Loucy (cell line): ENCODE data around the gene PLEK.

Experiments
- H2AFZ ChIP-seq: fragments of 200-600 bp; sonication (generic); 2 replicates; pipeline ENCODE4 v1.6.0; 2016; ENCODE audit warnings: antibody characterized with exemption, mild to moderate bottlenecking, low read length, moderate library complexity
- H3F3A ChIP-seq: fragments of 200-600 bp; 2 replicates; pipeline ENCODE4 v1.6.0; 2016; ENCODE audit warnings: antibody characterized with exemption, low read depth, mild to moderate bottlenecking
- H3K27me3 ChIP-seq: fragments of 200-600 bp; sonication (generic); 2 replicates; pipeline ENCODE4 v1.6.1; 2014; ENCODE audit warnings: low read length, mild to moderate bottlenecking; ENCODE audit not compliant: insufficient read depth, poor library complexity, severe bottlenecking
- H3K36me3 ChIP-seq: fragments of 200-600 bp; sonication (generic); 2 replicates; pipeline ENCODE4 v1.6.1; 2016; ENCODE audit warnings: low read length; ENCODE audit not compliant: insufficient read depth
- H3K4me1 ChIP-seq: fragments of 200-600 bp; sonication (generic); 2 replicates; pipeline ENCODE4 v1.5.1; 2014; ENCODE audit warnings: low read length, mild to moderate bottlenecking; ENCODE audit not compliant: insufficient read depth, poor library complexity, severe bottlenecking
- H3K4me2 ChIP-seq: fragments of 200-600 bp; sonication (generic); 2 replicates; pipeline ENCODE4 v1.6.0; 2014; ENCODE audit warnings: antibody characterized with exemption, low read length, low read depth, mild to moderate bottlenecking; ENCODE audit not compliant: poor library complexity, severe bottlenecking
- H3K4me3 ChIP-seq: fragments of 200-600 bp; sonication (generic); 2 replicates; pipeline ENCODE4 v1.5.1; 2014; ENCODE audit warnings: low read length, mild to moderate bottlenecking, mixed read lengths; ENCODE audit not compliant: poor library complexity, severe bottlenecking
- H3K79me2 ChIP-seq: fragments of 200-600 bp; sonication (generic); 2 replicates; pipeline ENCODE4 v1.6.1; 2014; ENCODE audit warnings: low read length; ENCODE audit not compliant: insufficient read depth
- H3K9ac ChIP-seq: fragments of 200-600 bp; sonication (generic); 2 replicates; pipeline ENCODE4 v1.6.0; 2014; ENCODE audit warnings: mild to moderate bottlenecking, low read depth, low read length, moderate library complexity; ENCODE audit not compliant: poor library complexity, severe bottlenecking
- H3K9me2 ChIP-seq: fragments of 200-600 bp; sonication (generic); replicated peaks from 2 replicates; pipeline ENCODE4 v1.6.1; 2016; ENCODE audit warnings: low read depth, low read length, mixed read lengths
- H3K9me3 ChIP-seq: fragments of 200-600 bp; sonication (generic); 2 replicates; pipeline ENCODE4 v1.6.1; 2014; ENCODE audit warnings: mild to moderate bottlenecking, antibody characterized with exemption, low read length, low read depth; ENCODE audit not compliant: insufficient read depth
- H4K20me1 ChIP-seq: fragments of 200-600 bp; sonication (generic); 2 replicates; pipeline ENCODE4 v1.6.0; 2014; ENCODE audit warnings: antibody characterized with exemption, low read length, mild to moderate bottlenecking; ENCODE audit not compliant: insufficient read depth, poor library complexity, severe bottlenecking
- EZH2phosphoT487 ChIP-seq: fragments of 200-600 bp; IDR thresholded peaks from 2 replicates; pipeline ENCODE4 v1.6.1; 2018; ENCODE audit warnings: antibody characterized with exemption, mild to moderate bottlenecking, moderate library complexity, borderline replicate concordance
- TF ChIP-seq, protein P1 (sequence below): fragments of 200-600 bp; sonication (generic); conservative IDR thresholded peaks from 2 replicates; pipeline ENCODE4 v1.5.1; 2014; ENCODE audit warnings: mild to moderate bottlenecking, antibody characterized with exemption, low read length

The PLEK gene

DNA sequence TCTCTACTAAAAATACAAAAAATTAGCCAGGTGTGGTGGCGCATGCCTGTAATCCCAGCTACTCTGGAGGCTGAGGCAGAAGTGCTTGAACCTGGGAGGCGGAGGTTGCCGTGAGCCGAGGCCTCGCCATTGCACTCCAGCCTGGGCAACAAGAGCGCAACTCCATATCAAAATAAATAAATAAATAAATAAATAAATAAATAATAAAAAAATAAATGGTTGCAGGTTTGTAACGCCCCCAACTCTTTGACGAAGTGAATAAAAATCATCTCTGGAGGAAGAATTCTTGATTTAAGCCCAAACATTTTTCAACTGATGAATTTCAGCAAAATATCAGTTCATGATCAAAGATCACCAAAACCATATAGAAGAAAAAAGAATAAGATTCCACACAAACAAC is 32.1 kb upstream of the PLEK start:
- H3K4me1 ChIP-seq, result no peaks in the 10 kb centered on the region
- no peaks in the 10 kb centered on the region for H4K20me1 ChIP-seq
- H3K36me3 ChIP-seq, result no peaks in the 10 kb centered on the region
- no peaks in the 10 kb centered on the region for H3K9me3 ChIP-seq
- H3K4me2 ChIP-seq, result no peak overlapping the region
- TF ChIP-seq, protein P1, sequence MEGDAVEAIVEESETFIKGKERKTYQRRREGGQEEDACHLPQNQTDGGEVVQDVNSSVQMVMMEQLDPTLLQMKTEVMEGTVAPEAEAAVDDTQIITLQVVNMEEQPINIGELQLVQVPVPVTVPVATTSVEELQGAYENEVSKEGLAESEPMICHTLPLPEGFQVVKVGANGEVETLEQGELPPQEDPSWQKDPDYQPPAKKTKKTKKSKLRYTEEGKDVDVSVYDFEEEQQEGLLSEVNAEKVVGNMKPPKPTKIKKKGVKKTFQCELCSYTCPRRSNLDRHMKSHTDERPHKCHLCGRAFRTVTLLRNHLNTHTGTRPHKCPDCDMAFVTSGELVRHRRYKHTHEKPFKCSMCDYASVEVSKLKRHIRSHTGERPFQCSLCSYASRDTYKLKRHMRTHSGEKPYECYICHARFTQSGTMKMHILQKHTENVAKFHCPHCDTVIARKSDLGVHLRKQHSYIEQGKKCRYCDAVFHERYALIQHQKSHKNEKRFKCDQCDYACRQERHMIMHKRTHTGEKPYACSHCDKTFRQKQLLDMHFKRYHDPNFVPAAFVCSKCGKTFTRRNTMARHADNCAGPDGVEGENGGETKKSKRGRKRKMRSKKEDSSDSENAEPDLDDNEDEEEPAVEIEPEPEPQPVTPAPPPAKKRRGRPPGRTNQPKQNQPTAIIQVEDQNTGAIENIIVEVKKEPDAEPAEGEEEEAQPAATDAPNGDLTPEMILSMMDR, result no peak
- TF ChIP-seq EZH2phosphoT487, result no peak
- H2AFZ ChIP-seq, result no peak overlapping the region
- H3K9ac ChIP-seq, result no peak overlapping the region
- H3F3A ChIP-seq, result no peaks in the 10 kb centered on the region
- H3K9me2 ChIP-seq, result no peaks in the 10 kb centered on the region
- H3K79me2 ChIP-seq, result no peaks in the 10 kb centered on the region
- H3K27me3 ChIP-seq, result no peaks in the 10 kb centered on the region
- no peak overlapping the region for H3K4me3 ChIP-seq

DNA sequence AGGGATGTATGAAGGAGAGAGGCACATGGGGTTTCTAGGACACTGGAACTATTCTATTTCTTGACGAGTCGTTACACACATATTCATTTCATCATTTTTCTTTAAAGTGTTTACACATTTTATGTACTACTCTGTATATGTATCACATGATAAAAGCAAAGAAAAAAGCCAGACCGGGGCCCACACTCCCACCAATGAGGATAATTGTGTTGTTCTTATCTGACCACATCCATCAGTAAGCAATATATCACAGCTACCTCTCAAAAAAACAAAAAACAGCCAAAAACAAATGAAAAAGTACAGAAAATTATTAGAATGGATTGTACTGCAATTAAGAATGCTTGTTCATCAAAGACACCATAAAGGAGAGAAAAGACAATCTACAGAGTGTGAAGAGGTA is 31.2 kb upstream of the PLEK start:
- TF ChIP-seq EZH2phosphoT487, result no peak
- TF ChIP-seq, protein P1, result no peak
- Histone ChIP-seq H3K79me2 (no peaks in the 10 kb centered on the region), H3K4me3 (no peak overlapping the region), H4K20me1 (no peaks in the 10 kb centered on the region), H3K36me3 (no peaks in the 10 kb centered on the region), H3F3A (no peaks in the 10 kb centered on the region), H3K27me3 (no peaks in the 10 kb centered on the region), H3K4me1 (no peaks in the 10 kb centered on the region), H3K9ac (no peak overlapping the region), H2AFZ (no peak overlapping the region), H3K4me2 (no peak overlapping the region), H3K9me2 (no peaks in the 10 kb centered on the region), H3K9me3 (no peaks in the 10 kb centered on the region)

DNA sequence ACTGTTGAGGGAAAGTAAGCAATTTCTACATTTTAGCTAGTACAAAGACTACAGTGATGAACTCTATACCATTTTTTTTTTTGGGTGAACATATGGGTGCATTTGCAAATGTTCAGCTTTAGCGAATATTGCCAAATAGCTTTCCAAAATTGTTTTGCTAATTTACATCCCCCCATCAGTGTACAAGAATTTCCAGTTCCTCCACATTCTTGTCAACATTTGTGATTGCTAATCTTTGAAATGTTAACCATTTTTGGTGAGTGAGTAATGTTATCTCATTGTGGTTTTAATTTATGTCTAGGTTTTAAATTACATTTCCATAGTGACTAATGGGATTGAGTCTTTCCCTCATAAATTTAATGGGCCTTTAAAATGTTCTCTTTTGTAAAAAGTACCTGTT is 28.9 kb upstream of the PLEK start:
- Histone ChIP-seq H3K9ac (no peak overlapping the region), H3K79me2 (no peaks in the 10 kb centered on the region), H3K36me3 (no peaks in the 10 kb centered on the region), H3K9me2 (no peaks in the 10 kb centered on the region), H4K20me1 (no peaks in the 10 kb centered on the region), H3K4me3 (no peak overlapping the region), H2AFZ (no peak overlapping the region), H3K4me2 (no peak overlapping the region), H3K27me3 (no peaks in the 10 kb centered on the region), H3K4me1 (no peaks in the 10 kb centered on the region), H3F3A (no peaks in the 10 kb centered on the region), H3K9me3 (no peaks in the 10 kb centered on the region)
- TF ChIP-seq EZH2phosphoT487, result no peak
- TF ChIP-seq, protein P1, result no peak
